8988T (cell line): ENCODE data around the gene CCDC137.
A peak's percentile ranks its signal among the peaks of the same experiment; 100 is the strongest.

Experiments used
- DNase-seq: peaks from one replicate; pipeline ENCODE4 v3.0.0; 2011

CCDC137 gene

GRCh38 chr17:81683584-81684441, 17.3 kb downstream of the CCDC137 start, which contains the start of the genes ARL16 and HGS:
TSS of gene ARL16 (minus strand) at chr17:81683797. CDS start at chr17:81683753, 44 bp downstream.
TSS of gene HGS (plus strand) at chr17:81684011. CDS start at chr17:81684067, 56 bp downstream.
- peak; percentile 96 for DNase-seq

GRCh38 chr17:81684442-81684911, 17.9 kb downstream of the CCDC137 start:
- DNase-seq, result no peak

GRCh38 chr17:81685108-81685507, 18.6 kb downstream of the CCDC137 start:
- DNase-seq, result no peak

GRCh38 chr17:81686614-81687013, 20.1 kb downstream of the CCDC137 start:
- no peak for DNase-seq

GRCh38 chr17:81687770-81688541, 21.4 kb downstream of the CCDC137 start:
- DNase-seq, result no peak

- no peak for DNase-seq
These were observed 22.1 kb downstream of the CCDC137 start for GRCh38 chr17:81688616-81689015.

DNA sequence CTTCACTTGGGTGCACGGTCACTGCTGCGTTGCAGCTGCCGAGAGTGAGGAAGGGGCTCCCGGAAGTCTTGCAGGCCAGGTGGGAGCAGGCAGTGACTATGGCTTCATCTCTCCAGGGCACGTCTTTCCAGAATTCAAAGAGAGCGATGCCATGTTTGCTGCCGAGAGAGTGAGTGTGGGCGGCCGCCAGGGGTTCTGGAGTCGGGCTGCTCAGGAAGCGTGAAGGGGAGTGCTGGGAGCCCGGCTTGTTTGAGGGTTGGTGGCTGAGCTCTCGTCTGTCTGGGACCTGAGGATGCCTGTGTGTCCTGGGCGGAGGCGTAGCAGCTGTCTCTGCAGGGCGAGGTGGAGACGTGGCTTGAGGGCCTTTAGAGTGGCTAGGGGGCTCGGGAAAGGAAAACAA, 23.5 kb downstream of the CCDC137 start:
- no peak for DNase-seq

GRCh38 chr17:81690549-81690948, 24.0 kb downstream of the CCDC137 start:
- no peak for DNase-seq

DNA sequence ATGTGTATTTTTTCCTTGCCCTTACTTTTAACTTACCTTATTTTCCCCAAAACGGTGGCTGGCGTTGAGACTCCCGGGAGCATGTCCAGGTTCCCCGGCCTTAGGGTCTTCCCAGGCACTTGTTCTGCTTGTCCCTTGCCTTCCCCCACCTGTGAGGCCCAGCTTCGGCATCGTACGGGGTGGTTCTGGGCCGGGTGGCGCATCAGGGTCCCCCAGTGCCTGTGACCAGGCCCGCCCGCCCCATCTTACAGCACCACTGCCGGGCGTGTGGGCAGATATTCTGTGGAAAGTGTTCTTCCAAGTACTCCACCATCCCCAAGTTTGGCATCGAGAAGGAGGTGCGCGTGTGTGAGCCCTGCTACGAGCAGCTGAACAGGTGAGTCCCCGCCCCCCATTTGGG, 24.7 kb downstream of the CCDC137 start:
- DNase-seq, result no peak

GRCh38 chr17:81691608-81692007, 25.1 kb downstream of the CCDC137 start:
- DNase-seq, result no peak

- DNase-seq, result peak; percentile 81
These were observed 27.1 kb downstream of the CCDC137 start for GRCh38 chr17:81693509-81694210.

- DNase-seq, result no peak
These were observed 28.3 kb downstream of the CCDC137 start for GRCh38 chr17:81694810-81695209.

GRCh38 chr17:81695211-81695610, 28.7 kb downstream of the CCDC137 start:
- no peak for DNase-seq

- no peak for DNase-seq
These were observed 29.3 kb downstream of the CCDC137 start for GRCh38 chr17:81695801-81696200.

DNA sequence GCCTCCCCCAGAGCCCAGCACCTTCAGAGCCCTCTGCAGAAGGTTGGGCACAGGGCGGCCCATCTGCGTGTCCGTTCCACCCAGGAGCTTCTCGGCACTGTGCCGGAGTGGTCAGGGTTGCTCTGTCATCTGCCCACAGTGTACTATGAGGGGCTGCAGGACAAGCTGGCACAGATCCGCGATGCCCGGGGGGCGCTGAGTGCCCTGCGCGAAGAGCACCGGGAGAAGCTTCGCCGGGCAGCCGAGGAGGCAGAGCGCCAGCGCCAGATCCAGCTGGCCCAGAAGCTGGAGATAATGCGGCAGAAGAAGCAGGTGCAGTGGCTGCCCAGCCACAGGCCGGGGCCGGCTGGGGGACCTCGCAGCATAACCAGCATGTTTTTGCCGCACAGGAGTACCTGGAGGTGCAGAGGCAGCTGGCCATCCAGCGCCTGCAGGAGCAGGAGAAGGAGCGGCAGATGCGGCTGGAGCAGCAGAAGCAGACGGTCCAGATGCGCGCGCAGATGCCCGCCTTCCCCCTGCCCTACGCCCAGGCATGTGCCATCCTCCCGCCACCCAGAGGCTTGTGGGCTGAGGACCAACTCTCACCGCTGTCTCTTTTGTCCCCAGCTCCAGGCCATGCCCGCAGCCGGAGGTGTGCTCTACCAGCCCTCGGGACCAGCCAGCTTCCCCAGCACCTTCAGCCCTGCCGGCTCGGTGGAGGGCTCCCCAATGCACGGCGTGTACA, 29.8 kb downstream of the CCDC137 start:
- no peak for DNase-seq

- DNase-seq, result no peak
These were observed 30.9 kb downstream of the CCDC137 start for GRCh38 chr17:81697261-81698044.

GRCh38 chr17:81700353-81701287, 34.1 kb downstream of the CCDC137 start:
- DNase-seq, result no peak

DNA sequence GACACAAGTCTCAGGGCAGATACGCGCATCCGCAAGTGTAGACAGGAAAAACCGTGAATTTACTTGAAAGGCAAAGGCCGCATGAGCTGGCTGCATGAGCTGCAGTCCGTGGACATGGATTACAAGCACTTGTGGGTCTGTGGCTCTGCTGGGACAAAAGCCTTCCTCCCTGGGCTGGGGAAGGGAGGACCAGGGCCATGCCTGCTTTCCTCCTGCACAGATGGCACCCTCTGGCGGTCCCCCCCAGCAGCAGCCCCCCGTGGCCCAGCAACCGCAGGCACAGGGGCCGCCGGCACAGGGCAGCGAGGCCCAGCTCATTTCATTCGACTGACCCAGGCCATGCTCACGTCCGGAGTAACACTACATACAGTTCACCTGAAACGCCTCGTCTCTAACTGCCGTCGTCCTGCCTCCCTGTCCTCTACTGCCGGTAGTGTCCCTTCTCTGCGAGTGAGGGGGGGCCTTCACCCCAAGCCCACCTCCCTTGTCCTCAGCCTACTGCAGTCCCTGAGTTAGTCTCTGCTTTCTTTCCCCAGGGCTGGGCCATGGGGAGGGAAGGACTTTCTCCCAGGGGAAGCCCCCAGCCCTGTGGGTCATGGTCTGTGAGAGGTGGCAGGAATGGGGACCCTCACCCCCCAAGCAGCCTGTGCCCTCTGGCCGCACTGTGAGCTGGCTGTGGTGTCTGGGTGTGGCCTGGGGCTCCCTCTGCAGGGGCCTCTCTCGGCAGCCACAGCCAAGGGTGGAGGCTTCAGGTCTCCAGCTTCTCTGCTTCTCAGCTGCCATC, 34.9 kb downstream of the CCDC137 start:
- DNase-seq, result no peak

GRCh38 chr17:81702934-81703746, 36.6 kb downstream of the CCDC137 start, which contains the start of gene MRPL12:
TSS of gene MRPL12 (plus strand) at chr17:81703367. CDS start at chr17:81703502, 135 bp downstream.
- peak; percentile 92 for DNase-seq
